ENCODE data around the gene OR4A5.
"Not testable (repeated sequence)": the region's sequence is repeated elsewhere in the genome, so short reads cannot be mapped to it uniquely, and the experiment has no call there.

OR4A5 gene, protein sequence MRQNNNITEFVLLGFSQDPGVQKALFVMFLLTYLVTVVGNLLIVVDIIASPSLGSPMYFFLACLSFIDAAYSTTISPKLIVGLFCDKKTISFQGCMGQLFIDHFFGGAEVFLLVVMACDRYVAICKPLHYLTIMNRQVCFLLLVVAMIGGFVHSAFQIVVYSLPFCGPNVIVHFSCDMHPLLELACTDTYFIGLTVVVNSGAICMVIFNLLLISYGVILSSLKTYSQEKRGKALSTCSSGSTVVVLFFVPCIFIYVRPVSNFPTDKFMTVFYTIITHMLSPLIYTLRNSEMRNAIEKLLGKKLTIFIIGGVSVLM

GRCh38 chr11:54706532-54706931 lies at the start of gene OR4A5:
OR4A5 (plus strand) TSS chr11:54706832; CDS start chr11:54706885, 53 bp downstream.
- not testable (repeated sequence) for DNase-seq

DNA sequence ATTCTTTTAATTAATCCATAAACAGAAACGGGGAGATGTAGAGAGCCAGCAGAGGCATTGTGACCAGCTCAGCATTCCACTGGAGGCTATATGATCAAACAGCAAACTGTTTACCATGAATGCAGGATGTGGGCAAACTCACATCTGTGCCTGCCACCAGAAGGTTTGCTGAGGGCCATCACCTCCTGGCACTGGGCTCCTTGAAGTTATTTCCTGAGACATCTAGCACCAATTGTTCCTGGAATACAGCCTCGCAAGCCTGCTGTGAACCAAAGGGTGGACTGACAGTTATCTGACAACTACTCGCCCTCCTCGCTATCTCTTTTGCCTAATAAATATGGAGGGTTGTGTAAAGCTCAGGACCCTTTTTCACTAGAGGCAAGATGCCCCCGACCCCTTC lies 13.5 kb downstream of the OR4A5 start:
- not testable (repeated sequence) for DNase-seq

All from KG1 (cell line).